ENCODE measurements around the gene UBE3C.

- TF ChIP-seq CTCF (IDR thresholded peaks at IDR 0.05) (no peak), POLR2AphosphoS5 (IDR thresholded peaks at IDR 0.05) (no peak)
Measured at GRCh38 chr7:157193274-157193673, 54.5 kb downstream of the UBE3C start.

Data from prostate gland (tissue), 2 donors.